Activated CD8-positive, alpha-beta memory T cell treated with anti-CD3 and anti-CD28 coated beads, Interleukin-2, amount 10 ng/mL, durations not matched to agents 7 days and 5 days (primary cell): ENCODE results near the gene PPDPF. TPM values are rescaled to one million over a fixed set of nuclear protein-coding genes. Genes with fewer than 3 reads are reported as not detected.

Experiments used
- ATAC-seq: fragments of 150-1000 bp; cut with Tn5 transposase; one replicate; pipeline ENCODE4 v1.10.0; 2021; ENCODE audit warnings: moderate library complexity
- CTCF ChIA-PET: fragments of 350-600 bp; sonication (Branson Sonifier 250); formaldehyde crosslinking; loops from one replicate; lab custom pipeline; 2021; ENCODE audit warnings: antibody characterized with exemption; lab: Charles Lee
- DNase-seq: peaks from one replicate; pipeline ENCODE4 v3.0.0-alpha.2; 2020
- H3K27ac Mint-ChIP-seq: one replicate; pipeline ENCODE4 v1.8.0; 2021; ENCODE audit warnings: mild to moderate bottlenecking, mixed read lengths
- H3K27me3 Mint-ChIP-seq: one replicate; pipeline ENCODE4 v1.8.0; 2021; ENCODE audit warnings: mixed read lengths
- H3K36me3 Mint-ChIP-seq: one replicate; pipeline ENCODE4 v1.8.0; 2021; ENCODE audit warnings: mild to moderate bottlenecking, mixed read lengths
- H3K4me1 Mint-ChIP-seq: one replicate; pipeline ENCODE4 v1.8.0; 2021; ENCODE audit warnings: mixed read lengths
- H3K4me3 Mint-ChIP-seq: one replicate; pipeline ENCODE4 v1.8.0; 2021; ENCODE audit warnings: mild to moderate bottlenecking, moderate library complexity, mixed read lengths
- H3K9me3 Mint-ChIP-seq: one replicate; pipeline ENCODE4 v1.8.0; 2022; ENCODE audit warnings: low read depth, mixed read lengths
- total RNA-seq, 2 experiments: library from RNA; stranded (reverse); gene quantifications; one replicate each; pipeline ENCODE4 v1.2.3, GENCODE V29; 2021

The PPDPF gene
- total RNA-seq, 2 experiments from 2014 or later, result 138 to 237 TPM

DNA sequence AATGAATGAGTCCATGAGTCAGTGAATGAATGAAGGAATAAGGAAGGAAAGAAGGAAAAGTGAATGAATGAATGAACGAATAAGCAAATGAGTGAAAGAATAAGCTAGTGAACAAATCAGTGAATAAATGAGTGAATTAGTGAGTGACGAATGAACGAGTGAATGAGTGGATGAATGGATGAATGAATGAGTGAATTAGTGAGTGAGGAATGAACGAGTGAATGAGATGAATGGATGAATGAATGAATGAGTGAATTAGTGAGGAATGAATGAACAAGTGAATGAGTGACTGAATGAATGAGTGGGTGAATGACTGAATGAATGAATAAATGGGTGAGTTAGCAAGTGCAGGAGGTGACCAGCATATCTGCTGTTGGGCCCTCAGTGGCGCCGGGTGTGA, 23.2 kb downstream of the PPDPF start:
- no peaks in the 10 kb centered on the region for H3K9me3 Mint-ChIP-seq
- DNase-seq (no peak), ATAC-seq (no peak)
- H3K4me3 Mint-ChIP-seq, result no peak overlapping the region
- H3K36me3 Mint-ChIP-seq, result no peaks in the 10 kb centered on the region
- peaks cover 10% of the 10 kb centered on the region for H3K27me3 Mint-ChIP-seq
- CTCF ChIA-PET, result interaction anchor here (0.8 to 1.0 kb wide), 2 partner anchors 9 to 98 kb away, joined by 3 to 7 read pairs; no protein-coding TSS in a partner anchor
- H3K4me1 Mint-ChIP-seq, result peaks cover under 1% of the 10 kb centered on the region
- H3K27ac Mint-ChIP-seq, result no peak overlapping the region

DNA sequence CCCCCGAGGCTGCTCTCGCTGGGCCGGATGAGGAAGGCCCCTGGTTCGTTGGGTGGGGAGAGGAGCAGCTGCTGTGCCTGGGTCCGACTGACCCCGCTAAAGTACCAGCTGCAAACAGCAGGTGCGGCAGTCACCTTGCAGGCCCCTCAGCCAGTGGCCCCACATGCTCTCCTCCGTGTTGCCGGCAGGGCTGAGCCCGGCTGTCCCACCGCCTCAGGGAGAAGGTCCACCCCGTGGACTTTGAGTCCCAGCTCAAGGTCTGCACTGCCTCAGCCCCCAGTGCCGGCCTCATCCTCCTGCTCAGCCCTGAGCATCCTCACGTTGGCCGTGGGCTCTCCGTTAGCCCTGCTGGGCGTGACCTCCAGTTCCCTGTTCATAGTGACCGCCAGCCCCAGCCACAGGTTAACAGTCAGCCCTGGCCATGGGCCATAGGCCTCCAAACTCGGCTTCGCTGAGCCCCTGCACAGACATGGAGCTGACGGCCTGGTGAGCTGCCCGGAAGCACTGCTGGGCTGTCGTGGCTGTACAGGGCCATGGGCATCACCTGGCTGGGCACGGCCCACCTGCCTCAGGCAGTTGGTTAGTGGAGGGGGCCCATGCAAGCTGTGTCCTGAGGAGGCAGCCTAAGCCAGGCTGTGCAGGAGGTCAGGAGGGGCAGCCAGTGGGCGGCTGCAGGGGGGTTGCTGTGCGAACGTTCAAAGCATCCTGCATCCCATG, 23.8 kb downstream of the PPDPF start:
- Mint-ChIP-seq H3K9me3 (no peaks in the 10 kb centered on the region), H3K4me1 (no peaks in the 10 kb centered on the region), H3K27me3 (peaks cover 13% of the 10 kb centered on the region), H3K4me3 (no peak overlapping the region), H3K36me3 (no peaks in the 10 kb centered on the region), H3K27ac (no peak overlapping the region)
- DNase-seq (no peak), ATAC-seq (no peak)
- CTCF ChIA-PET, result interaction anchor here (1.0 kb wide), 1 partner anchor 8 kb away, joined by 7 read pairs; no protein-coding TSS in a partner anchor

DNA sequence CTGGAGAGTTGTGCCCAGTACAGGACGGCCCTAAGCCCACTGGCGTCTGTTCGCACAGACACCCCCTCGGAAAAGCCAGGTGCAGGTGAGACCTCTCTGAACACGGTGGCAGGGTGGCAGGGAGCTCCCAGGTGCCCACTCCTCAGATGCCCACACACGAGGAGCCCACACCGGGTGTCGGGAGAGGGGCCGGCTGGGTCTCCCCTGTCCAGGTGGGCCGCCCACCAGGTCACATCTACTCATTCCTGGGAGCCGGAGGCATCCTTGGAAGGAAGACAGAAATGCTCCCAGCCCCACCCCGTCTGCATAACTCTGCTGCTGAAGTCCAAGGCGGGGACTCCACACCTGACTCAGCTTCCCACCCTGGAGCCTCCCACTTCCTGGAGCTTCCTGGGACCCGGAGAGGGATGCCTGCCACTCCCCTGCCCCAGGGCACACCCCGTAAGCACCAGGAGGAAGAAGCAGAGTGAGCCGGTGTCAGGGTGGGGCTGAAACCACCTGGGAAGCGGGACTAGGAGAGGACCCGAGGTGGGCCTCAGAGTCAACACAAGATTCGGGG, 24.5 kb downstream of the PPDPF start:
- Mint-ChIP-seq H3K9me3 (no peaks in the 10 kb centered on the region), H3K4me3 (no peak overlapping the region)

DNA sequence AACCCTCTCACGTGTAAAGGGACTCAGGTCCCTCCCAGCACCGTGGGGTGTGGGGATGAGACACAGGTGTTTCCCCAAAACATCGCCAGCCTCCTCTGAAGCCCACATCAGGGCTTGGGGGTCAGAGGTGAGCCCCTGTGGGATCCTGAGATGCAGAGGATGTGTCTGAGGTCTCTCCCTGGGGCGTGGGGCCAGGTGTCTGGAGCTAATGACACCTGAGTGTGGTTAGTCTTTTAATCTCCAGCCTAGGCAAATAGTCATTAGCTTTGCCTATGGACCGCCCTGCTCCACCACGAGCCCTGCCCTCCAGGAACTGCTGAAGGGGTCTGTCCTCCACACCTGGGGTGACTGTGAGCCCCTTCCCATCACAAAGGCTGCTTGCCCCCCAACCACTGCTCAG, 25.2 kb downstream of the PPDPF start:
- no peak overlapping the region for H3K4me3 Mint-ChIP-seq
- H3K27me3 Mint-ChIP-seq, result peaks cover 25% of the 10 kb centered on the region
- CTCF ChIA-PET, result interaction anchor here (1.0 to 1.2 kb wide), 2 partner anchors 8 to 96 kb away, joined by 3 to 8 read pairs; partner anchors contain the start of gene PTK6
- DNase-seq, result no peak
- no peak overlapping the region for H3K27ac Mint-ChIP-seq
- no peaks in the 10 kb centered on the region for H3K36me3 Mint-ChIP-seq
- no peaks in the 10 kb centered on the region for H3K4me1 Mint-ChIP-seq
- no peaks in the 10 kb centered on the region for H3K9me3 Mint-ChIP-seq
- ATAC-seq, result no peak

More for the DNA sequence above, 24.5 kb downstream of the PPDPF start:
- CTCF ChIA-PET, result no interaction called here
- Mint-ChIP-seq H3K27ac (no peak overlapping the region), H3K27me3 (peaks cover 19% of the 10 kb centered on the region), H3K36me3 (no peaks in the 10 kb centered on the region), H3K4me1 (no peaks in the 10 kb centered on the region)
- DNase-seq (no peak), ATAC-seq (no peak)

DNA sequence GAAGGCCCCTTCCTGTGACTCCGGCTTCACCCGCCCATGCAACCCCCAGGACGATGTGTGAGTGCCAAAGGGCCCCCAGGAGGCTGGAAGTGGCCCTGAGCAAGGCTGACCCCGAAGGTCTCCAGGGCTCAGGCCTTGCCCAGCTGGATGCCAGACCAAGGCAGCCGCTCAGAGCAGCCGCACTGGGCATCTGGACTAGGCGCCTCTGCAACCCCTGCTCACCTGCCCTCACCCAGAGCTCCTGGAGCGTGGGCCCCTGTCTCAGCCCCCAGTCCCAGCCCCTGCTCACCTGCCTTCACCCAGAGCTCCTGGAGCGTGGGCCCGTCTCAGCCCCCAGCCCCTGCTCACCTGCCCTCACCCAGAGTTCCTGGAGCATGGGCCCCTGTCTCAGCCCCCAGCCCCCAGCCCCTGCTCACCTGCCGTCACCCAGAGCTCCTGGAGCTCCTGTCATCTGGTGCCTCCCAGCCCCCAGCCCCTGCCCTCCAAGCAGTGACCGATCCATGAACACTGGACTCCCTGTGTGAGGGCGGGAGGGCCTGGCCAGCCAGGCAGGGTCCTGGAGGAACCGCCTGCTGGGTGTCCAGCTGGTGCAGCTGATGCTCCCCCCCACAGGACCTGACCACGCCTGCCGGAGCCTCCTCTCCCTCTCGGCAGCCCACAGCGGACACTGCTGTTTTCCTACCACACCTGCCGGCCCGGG, 25.8 kb downstream of the PPDPF start:
- CTCF ChIA-PET, result interaction anchor here (1.0 to 1.2 kb wide), 2 partner anchors 8 to 95 kb away, joined by 3 to 8 read pairs; partner anchors contain the start of gene PTK6
- DNase-seq, result no peak

DNA sequence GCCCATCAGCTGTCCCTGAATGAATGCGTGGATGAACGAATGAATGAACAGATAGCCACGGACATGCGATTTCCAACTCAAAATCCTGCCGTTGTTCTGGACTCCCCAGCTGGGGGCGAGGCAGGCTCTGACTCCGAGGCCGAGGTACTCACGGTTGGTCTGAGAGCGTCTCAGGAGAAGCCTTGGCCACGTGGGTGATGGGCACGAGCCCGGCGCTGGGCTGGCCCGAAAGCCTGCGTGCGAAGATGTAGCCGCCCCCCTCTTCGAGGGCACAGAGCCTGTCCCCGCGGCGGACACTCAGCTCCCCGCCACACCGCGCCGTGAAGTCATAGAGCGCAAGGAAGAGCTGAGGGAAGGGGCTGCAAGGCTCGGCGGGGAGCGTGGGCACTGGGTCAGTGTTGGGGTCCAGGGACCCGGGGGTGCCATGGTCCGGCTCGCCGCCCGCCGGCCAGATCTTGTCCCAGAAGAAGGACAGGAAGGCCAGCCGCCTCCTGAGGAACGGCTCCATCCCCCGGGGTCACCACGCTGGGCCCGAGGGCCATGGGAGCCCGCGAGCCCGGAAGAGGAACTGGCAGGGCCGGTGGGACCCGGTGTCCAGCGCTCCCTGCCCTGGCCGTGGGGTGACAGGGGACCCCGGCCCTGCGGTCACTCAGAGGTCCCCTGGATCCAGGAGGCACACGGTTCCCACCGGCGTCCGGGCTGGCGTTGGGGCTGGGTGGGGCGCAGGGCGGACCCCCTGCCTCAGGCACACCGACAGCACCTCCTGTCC, 26.6 kb downstream of the PPDPF start:
- Mint-ChIP-seq H3K27me3 (peaks cover 28% of the 10 kb centered on the region), H3K27ac (no peak overlapping the region), H3K4me3 (no peak overlapping the region), H3K4me1 (peaks cover 2% of the 10 kb centered on the region), H3K36me3 (no peaks in the 10 kb centered on the region), H3K9me3 (no peaks in the 10 kb centered on the region)
- CTCF ChIA-PET, result interaction anchor here (1.2 kb wide), 1 partner anchor 9 kb away, joined by 8 read pairs; the partner anchor contains the start of gene PTK6
- ATAC-seq (no peak), DNase-seq (no peak)

More for the DNA sequence above, 25.8 kb downstream of the PPDPF start:
- peaks cover 28% of the 10 kb centered on the region for H3K27me3 Mint-ChIP-seq
- no peak for ATAC-seq
- H3K4me1 Mint-ChIP-seq, result no peaks in the 10 kb centered on the region
- H3K36me3 Mint-ChIP-seq, result no peaks in the 10 kb centered on the region
- no peak overlapping the region for H3K4me3 Mint-ChIP-seq
- no peaks in the 10 kb centered on the region for H3K9me3 Mint-ChIP-seq
- H3K27ac Mint-ChIP-seq, result no peak overlapping the region

DNA sequence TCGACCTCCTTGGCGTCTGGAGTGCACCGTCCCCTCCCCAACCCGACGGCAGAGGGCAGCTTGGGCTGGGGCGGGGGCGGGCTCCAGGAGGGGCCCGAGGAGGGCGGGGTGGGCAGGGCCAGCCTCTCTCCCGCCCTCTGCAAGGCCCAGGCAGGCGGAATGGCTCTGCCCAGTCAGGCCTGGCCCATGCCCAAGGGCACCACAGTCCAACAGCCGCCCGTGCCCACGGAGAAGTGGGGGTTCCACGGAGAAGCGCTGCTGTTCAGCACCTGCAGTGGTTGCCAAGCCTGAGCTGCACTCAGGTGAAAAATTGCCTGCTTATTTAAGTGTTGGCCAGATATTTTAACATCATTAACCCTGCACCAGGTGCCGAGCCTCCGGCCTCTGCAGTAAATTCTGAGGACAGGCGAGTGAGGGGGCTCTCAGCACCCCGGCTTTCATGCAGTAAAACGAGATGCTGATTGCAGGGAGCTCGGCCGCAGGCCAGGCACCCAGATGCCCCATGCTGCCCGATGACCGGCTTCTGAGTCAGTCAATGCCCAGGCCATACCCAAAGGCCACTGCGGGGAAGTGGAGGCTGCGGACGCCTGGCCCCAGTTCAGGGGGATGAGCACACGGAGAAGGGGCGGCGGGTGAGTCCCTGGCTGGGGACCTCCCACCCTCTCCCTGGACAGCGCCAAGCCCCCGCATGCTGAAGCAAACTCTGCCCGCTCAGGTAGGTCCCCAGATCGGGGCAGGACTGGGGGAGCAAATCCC, 27.3 kb downstream of the PPDPF start, which contains the start of gene SRMS:
SRMS (minus strand) TSS at position 25 of the 756 bp plus-strand sequence. CDS start 286 bp downstream, outside the sequence.
- H3K27ac Mint-ChIP-seq, result no peak within 1 kb of the TSS

DNA sequence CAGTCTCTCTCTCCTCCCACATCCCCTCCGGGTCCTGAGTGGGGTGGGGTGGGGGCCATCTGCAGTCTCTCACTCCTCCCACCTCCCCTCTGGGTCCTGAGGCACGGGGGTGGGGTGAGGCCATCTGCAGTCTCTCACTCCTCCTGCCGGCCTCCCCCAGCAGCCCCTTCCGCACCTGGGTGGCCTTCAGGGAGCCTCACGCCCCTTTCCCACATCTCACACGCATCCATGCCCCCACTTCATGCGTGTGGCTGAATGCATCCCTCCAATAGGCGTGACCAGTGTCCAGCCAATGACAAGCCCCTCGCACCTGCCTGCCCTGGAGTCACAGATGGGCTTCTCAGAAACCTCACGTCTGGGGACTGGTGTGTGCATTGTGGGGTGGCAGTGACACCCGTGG, 28.0 kb downstream of the PPDPF start:
- H3K4me3 Mint-ChIP-seq, result no peak overlapping the region
- H3K36me3 Mint-ChIP-seq, result no peaks in the 10 kb centered on the region
- H3K4me1 Mint-ChIP-seq, result peaks cover 14% of the 10 kb centered on the region
- no peak overlapping the region for H3K27ac Mint-ChIP-seq
- H3K27me3 Mint-ChIP-seq, result peaks cover 30% of the 10 kb centered on the region
- ATAC-seq (no peak), DNase-seq (no peak)
- no peaks in the 10 kb centered on the region for H3K9me3 Mint-ChIP-seq
- CTCF ChIA-PET, result no interaction called here

More for the DNA sequence above, 27.3 kb downstream of the PPDPF start, which contains the start of gene SRMS:
- no peak for ATAC-seq
- CTCF ChIA-PET, result no interaction called here
- H3K4me3 Mint-ChIP-seq, result no peak within 1 kb of the TSS
- H3K27me3 Mint-ChIP-seq, result peaks cover 30% of the 10 kb centered on the region
- H3K9me3 Mint-ChIP-seq, result no peaks in the 10 kb centered on the region
- DNase-seq, result no peak
- no peaks in the 10 kb centered on the region for H3K36me3 Mint-ChIP-seq
- H3K4me1 Mint-ChIP-seq, result peaks cover 10% of the 10 kb centered on the region

DNA sequence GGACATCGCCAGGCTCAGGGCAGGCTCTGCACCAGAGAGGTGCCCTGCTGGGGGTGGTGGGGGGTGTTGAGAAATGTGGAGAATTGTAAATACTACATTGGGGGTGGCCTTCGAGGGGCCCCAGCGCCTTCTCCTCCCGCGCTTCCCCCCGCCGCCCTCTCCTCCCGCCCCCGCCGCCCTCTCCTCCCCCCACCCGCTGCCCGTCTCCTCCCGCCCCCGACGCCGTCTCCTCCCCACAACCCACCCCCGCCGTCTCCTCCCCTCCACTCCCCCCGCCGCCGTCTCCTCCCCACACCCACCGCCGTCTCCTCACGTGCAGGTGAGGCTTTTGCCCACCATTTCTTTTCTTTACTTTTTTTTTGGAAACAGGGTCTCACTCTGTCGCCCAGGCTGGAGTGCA, 28.5 kb downstream of the PPDPF start:
- ATAC-seq, result no peak
- no peak overlapping the region for H3K27ac Mint-ChIP-seq
- H3K36me3 Mint-ChIP-seq, result no peaks in the 10 kb centered on the region
- peaks cover 14% of the 10 kb centered on the region for H3K4me1 Mint-ChIP-seq
- no peak overlapping the region for H3K4me3 Mint-ChIP-seq
- peaks cover 30% of the 10 kb centered on the region for H3K27me3 Mint-ChIP-seq
- CTCF ChIA-PET, result interaction anchor here (4.6 kb wide), 1 partner anchor 10 kb away, joined by 34 read pairs; the partner anchor contains the start of gene PTK6
- no peaks in the 10 kb centered on the region for H3K9me3 Mint-ChIP-seq
- DNase-seq, result no peak

DNA sequence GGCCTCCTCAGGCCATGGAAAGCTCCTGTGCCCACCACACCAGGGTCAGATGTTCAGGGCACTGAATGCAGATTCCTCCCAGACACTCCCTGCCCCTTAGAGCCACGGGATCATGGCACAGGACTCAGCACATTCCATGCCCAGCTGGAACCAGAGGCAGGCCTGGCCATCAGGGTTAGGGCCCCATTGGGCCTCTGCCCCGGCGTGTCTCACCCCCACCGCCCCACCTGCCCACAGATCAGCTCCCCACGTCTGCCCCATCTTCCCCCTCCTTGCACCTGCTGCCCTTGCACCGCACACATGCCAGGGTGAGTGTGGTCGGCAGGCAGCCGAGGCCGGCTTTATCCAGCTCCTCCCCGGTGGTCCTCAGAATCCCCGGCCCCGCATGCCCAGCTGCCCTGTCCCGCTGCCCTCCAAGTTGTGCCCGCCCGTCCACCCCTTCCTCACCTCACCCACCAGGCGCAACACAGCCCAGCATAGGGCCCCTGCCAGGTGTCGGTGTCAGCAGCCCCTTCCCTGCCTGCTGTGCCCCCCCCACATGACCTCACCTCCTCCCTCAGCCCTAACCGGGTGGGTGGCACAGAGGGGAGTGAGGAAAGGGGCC, 29.2 kb downstream of the PPDPF start:
- Mint-ChIP-seq H3K36me3 (no peaks in the 10 kb centered on the region), H3K27ac (no peak overlapping the region), H3K9me3 (no peaks in the 10 kb centered on the region), H3K27me3 (peaks cover 29% of the 10 kb centered on the region), H3K4me1 (peaks cover 14% of the 10 kb centered on the region), H3K4me3 (no peak overlapping the region)
- DNase-seq (no peak), ATAC-seq (no peak)
- CTCF ChIA-PET, result interaction anchor here (4.6 kb wide), 1 partner anchor 11 kb away, joined by 34 read pairs; the partner anchor contains the start of gene PTK6

DNA sequence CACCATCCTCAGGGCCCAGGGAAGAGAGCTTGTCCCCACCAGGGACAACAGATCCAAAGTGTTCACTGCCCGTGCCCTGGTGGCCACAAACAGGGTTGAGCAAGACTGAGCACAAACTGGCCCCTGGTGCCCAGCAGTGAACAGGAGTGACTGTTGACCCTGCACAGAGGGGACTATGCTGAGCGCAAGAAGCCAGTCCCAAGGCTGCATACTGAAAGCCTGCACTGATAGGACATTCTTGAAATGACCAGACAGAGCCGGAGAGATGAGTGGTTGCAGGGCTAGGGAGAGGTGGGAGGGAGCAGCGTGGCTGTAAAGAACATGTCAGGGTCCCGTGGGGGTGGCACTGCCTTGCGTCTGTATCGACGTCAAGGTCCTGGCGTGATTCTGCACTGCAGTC, 30.5 kb downstream of the PPDPF start:
- Mint-ChIP-seq H3K4me1 (peaks cover 14% of the 10 kb centered on the region), H3K4me3 (no peak overlapping the region), H3K27ac (no peak overlapping the region), H3K9me3 (no peaks in the 10 kb centered on the region), H3K36me3 (no peaks in the 10 kb centered on the region), H3K27me3 (peaks cover 23% of the 10 kb centered on the region)
- ATAC-seq (no peak), DNase-seq (no peak)
- CTCF ChIA-PET, result interaction anchor here (2.4 to 4.6 kb wide), 2 partner anchors 12 to 91 kb away, joined by 10 to 34 read pairs; partner anchors contain the start of gene PTK6
